ENCODE data around the gene TOM1L2. TPM values are rescaled to one million over a fixed set of nuclear protein-coding genes. Genes with fewer than 3 reads are reported as not detected.
A peak's percentile ranks its signal among the peaks of the same experiment; 100 is the strongest.

Gene TOM1L2
- total RNA-seq, 1 experiment from 2014 or later: 77.1 TPM

GRCh38 chr17:17848311-17849082 is 123.7 kb downstream of the TOM1L2 start:
- no peak for DNase-seq (ENCODE audit: low spot score)
- in situ Hi-C loops (cut with HindIII; ENCODE audit: low sequenced_read_pairs): no loop called here

- in situ Hi-C loops (cut with HindIII; ENCODE audit: low sequenced_read_pairs): no loop called here
- no peak for DNase-seq (ENCODE audit: low spot score)
These were observed 124.5 kb downstream of the TOM1L2 start for GRCh38 chr17:17847726-17848125.

- no peak for DNase-seq (ENCODE audit: low spot score)
- in situ Hi-C loops (cut with HindIII; ENCODE audit: low sequenced_read_pairs): no loop called here
These were observed 125.0 kb downstream of the TOM1L2 start for GRCh38 chr17:17847118-17847689.

DNA sequence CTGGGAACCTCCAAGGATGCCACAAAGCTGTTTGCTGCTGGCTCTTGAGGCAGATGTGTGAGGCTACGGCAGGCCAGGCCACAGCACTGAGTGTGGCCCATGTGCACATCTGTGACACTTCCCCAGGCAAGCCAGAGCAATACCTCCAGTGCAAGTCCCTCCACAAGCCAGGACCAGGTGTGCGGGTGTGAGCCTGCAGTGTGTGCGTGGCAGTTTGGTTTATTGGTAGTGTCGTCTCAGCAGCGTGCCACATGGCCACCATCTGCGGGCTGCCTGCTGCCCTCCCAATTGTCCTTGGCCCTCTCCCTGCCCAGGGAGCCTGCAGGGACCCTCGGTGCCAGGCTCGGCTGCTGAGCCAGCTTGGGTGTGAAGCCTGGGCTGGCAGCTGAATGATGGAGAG is 125.6 kb downstream of the TOM1L2 start:
- DNase-seq (ENCODE audit: low spot score): no peak
- in situ Hi-C loops (cut with HindIII; ENCODE audit: low sequenced_read_pairs): no loop called here

GRCh38 chr17:17846003-17846402 is 126.2 kb downstream of the TOM1L2 start:
- in situ Hi-C loops (cut with HindIII; ENCODE audit: low sequenced_read_pairs): no loop called here
- DNase-seq (ENCODE audit: low spot score): no peak

- DNase-seq (ENCODE audit: low spot score): no peak
These were observed 127.0 kb downstream of the TOM1L2 start for GRCh38 chr17:17845046-17845775.

GRCh38 chr17:17844500-17844899 is 127.7 kb downstream of the TOM1L2 start:
- in situ Hi-C loops (cut with HindIII; ENCODE audit: low sequenced_read_pairs): no loop called here
- peak; percentile 88 for DNase-seq (ENCODE audit: low spot score)

More at GRCh38 chr17:17845046-17845775, 127.0 kb downstream of the TOM1L2 start:
- in situ Hi-C loops (cut with HindIII; ENCODE audit: low sequenced_read_pairs): no loop called here

- DNase-seq (ENCODE audit: low spot score): no peak
- in situ Hi-C loops (cut with HindIII; ENCODE audit: low sequenced_read_pairs): no loop called here
These were observed 128.1 kb downstream of the TOM1L2 start for GRCh38 chr17:17844079-17844478.

DNA sequence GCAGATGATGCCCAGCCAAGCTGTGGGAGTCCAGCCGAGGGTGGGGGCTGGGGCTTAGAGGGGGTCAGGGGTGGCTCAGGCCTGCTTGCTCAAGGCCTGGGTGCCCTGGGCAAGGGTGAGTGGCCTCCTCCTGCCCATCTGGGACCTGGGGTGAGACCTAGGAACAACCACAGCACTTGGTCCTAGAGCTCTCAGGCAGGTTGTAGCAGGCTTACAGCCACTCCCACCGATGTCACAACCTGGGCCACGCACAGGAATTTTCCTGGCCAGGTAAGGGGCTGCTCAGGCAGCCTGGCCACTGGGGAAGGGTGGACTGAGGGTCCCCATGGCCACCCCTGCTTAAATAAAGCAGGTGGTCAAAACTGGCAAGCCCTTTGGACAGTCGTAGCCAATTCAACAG is 129.1 kb downstream of the TOM1L2 start:
- DNase-seq (ENCODE audit: low spot score): no peak
- in situ Hi-C loops (cut with HindIII; ENCODE audit: low sequenced_read_pairs): no loop called here

- DNase-seq (ENCODE audit: low spot score): no peak
- in situ Hi-C loops (cut with HindIII; ENCODE audit: low sequenced_read_pairs): no loop called here
These were observed 129.9 kb downstream of the TOM1L2 start for GRCh38 chr17:17842111-17842876.

DNA sequence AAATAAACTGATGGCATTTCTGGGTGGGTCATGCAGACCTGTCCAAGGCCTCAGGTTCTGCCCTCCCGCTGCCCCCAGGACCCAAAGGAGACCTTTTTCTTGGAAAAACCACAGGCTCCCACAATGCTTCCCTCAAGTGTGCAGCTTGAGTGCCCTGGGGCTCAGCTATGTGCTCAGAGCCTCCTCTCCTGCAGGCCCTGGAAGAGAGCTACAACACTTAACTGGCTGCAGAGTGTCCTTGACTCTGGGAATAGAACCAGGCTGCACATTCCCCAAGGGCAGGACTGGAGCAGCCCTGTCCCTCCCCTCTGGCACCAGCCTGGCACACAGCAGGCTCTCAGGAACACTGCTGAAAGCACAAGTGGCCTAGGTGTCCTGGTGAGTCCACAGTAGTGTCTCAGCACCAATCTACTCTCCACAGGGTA is 130.6 kb downstream of the TOM1L2 start:
- DNase-seq (ENCODE audit: low spot score): no peak
- in situ Hi-C loops (cut with HindIII; ENCODE audit: low sequenced_read_pairs): no loop called here

DNA sequence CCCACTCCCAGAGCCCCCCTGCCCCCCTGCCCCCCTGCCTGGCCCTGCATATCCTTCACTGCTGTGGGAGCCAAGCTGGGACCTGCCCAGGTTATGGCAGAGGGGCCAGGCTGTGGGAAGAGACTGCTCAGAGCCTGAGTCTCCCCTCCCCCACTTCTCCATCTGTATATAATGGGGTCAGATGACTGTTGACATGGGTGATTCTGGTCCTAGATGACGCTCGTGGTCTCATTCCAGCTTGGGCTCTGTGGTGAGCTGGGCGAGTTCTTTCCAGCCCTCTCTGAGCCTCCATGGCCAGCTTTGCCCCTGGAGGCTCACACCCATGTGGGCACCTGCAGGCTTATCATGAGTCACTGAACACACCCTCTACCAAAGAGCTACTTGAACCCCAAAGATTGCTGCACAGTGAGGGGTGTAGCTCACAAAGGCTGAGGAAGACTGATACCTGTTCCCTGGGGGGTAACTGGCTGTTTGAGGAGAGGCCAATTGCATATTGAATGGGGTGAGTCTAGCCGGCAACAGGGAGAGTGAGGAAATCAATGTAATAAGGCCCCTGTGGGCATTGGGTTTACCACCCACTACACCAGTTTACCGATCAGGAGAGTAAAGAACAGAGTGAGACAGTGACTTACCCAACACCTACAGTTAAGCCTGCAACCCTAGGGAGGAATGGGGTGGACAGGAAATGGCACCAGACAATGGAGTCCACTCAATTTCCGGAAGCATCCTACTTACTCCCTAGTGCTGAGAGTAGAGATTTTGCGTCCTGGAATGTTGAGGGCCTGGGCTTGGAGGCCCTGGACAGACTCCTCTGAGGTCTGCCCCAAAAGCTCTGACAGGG is 131.2 kb downstream of the TOM1L2 start:
- DNase-seq (ENCODE audit: low spot score): no peak
- in situ Hi-C loops (cut with HindIII; ENCODE audit: low sequenced_read_pairs): no loop called here

- in situ Hi-C loops (cut with HindIII; ENCODE audit: low sequenced_read_pairs): no loop called here
- DNase-seq (ENCODE audit: low spot score): peak; percentile 87
These were observed 132.2 kb downstream of the TOM1L2 start for GRCh38 chr17:17839791-17840707.

- peak; percentile 54 for DNase-seq (ENCODE audit: low spot score)
- in situ Hi-C loops (cut with HindIII; ENCODE audit: low sequenced_read_pairs): no loop called here
These were observed 133.9 kb downstream of the TOM1L2 start for GRCh38 chr17:17837966-17838962.

DNA sequence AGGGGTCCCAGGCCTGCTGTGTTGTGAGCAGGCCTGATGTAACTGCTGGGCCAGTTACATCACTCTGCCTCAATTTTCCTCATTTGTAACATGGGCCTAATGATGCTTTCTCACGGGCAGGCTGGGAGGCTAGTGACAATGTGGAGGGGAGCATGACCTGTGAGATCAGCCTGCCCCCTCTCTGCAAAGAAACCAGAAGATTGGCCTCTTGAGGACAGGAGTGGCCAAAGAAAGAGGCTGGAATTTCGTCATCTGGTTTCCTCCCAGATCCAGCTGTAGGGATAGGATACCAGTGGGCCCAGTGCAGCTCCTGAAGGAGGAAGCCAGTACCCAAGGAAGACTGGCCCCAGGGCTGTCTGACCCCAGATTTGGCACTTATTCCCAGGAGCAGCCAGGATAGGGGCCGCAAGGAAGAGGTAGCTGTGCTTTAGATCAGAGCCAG is 134.8 kb downstream of the TOM1L2 start:
- peak; percentile 48 for DNase-seq (ENCODE audit: low spot score)
- in situ Hi-C loops (cut with HindIII; ENCODE audit: low sequenced_read_pairs): no loop called here

DNA sequence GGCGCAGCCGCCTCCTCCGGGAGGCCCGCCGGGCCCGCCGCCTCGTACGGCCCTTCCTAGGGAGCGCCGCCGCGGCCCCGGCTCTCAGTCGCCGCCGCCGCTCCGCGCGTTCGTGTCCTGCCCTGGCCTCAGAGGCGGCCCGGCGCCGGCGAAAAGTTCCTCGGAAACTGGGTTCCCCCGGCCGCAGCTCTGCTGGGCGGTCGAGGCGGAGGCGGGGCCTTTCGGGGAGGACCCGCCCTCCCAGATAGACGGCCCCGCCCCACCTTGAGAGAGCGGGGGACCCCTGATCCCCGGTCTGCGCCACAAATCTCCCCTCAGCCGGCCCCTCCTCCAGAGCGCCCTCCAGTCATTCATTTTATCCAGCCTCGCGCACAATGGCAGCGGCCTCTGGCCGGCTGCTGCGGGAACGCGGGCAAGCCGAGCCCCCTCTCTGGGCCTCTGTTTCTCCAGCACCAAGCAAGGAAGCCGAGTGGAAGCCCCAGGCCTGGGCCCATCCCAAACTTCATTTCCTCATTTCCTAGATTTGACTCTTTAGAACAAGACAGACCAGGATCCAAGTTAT is 135.3 kb downstream of the TOM1L2 start, which contains the start of gene SREBF1:
Gene SREBF1 (minus strand): TSS at position 169 of the 562 bp plus-strand sequence. CDS start 169 bp downstream, outside the sequence.
- peak; percentile 49 for DNase-seq (ENCODE audit: low spot score)

More for the DNA sequence above, 135.3 kb downstream of the TOM1L2 start, which contains the start of gene SREBF1:
- in situ Hi-C loops (cut with HindIII; ENCODE audit: low sequenced_read_pairs): no loop called here
